Uterus (tissue), 2 donors: ENCODE results near the gene PPARA.

Source experiments
- POLR2A ChIP-seq, 2 donors: fragments of 450-650 bp; IDR thresholded peaks; one replicate each; pipeline ENCODE4 v1.6.1; 2016; ENCODE audit warnings: antibody characterized with exemption in 2 of 2, mild to moderate bottlenecking in 1 of 2, moderate library complexity in 1 of 2
- TF ChIP-seq, protein P1 (sequence below), 4 experiments: fragments of 200-600 bp in 2 of 4; fragments of 450-650 bp in 2 of 4; sonication (generic) in 2 of 4; IDR thresholded peaks; one replicate each; pipeline ENCODE4 v1.5.1; 2016 to 2019; ENCODE audit warnings: antibody characterized with exemption in 4 of 4, mild to moderate bottlenecking in 2 of 4, moderate library complexity in 1 of 4

DNA sequence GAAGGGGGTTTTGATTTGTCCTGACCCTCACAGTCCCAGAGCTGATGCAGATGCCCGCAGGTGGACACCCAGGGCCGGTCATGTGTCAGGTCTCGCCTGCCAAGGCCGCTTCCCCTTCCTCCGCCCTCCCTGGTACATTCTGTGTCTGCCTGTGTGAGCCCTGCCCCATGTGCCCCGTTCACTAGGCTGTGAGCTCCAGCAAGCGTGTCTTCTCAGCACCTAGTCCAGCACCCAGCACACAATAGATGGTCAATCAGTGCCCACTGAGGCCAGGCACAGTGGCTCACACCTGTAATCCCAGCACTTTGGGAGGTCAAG, 29.9 kb upstream of the PPARA start:
- TF ChIP-seq POLR2A (IDR thresholded peaks at IDR 0.05), result no peak
- TF ChIP-seq, protein P1, sequence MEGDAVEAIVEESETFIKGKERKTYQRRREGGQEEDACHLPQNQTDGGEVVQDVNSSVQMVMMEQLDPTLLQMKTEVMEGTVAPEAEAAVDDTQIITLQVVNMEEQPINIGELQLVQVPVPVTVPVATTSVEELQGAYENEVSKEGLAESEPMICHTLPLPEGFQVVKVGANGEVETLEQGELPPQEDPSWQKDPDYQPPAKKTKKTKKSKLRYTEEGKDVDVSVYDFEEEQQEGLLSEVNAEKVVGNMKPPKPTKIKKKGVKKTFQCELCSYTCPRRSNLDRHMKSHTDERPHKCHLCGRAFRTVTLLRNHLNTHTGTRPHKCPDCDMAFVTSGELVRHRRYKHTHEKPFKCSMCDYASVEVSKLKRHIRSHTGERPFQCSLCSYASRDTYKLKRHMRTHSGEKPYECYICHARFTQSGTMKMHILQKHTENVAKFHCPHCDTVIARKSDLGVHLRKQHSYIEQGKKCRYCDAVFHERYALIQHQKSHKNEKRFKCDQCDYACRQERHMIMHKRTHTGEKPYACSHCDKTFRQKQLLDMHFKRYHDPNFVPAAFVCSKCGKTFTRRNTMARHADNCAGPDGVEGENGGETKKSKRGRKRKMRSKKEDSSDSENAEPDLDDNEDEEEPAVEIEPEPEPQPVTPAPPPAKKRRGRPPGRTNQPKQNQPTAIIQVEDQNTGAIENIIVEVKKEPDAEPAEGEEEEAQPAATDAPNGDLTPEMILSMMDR (IDR thresholded peaks at IDR 0.05), result no peak
